GM12801 (cell line): ENCODE measurements around the gene ATG5.

ENCODE experiments used
- CTCF ChIP-seq: IDR thresholded peaks from one replicate; pipeline ENCODE4 v1.5.1; 2011; ENCODE audit warnings: control low read depth; ENCODE audit not compliant: insufficient read length; ENCODE audit errors: extremely low read depth

The ATG5 gene

DNA sequence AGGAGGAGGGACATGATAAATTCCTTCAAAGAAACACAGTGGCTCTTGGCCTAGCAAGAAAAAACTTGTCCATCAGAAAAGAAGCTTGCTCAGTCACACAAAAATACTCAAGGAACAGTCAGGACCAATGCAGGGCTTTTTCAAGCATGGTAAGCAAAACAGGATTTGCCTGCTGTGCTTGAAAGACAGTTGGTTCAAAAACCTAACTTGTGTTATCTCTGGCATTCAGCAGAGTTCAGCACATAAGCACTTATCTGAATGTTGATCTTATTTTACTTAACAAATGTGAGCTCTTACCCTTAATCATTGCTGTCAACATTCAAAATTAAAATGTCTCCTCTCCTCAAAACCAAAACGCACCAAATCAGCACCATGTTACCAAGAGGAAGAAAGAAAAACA lies 38.3 kb downstream of the ATG5 start:
- no peak for TF ChIP-seq CTCF

- no peak for TF ChIP-seq CTCF
Observed at GRCh38 chr6:106286746-106287145, 38.8 kb downstream of the ATG5 start.

GRCh38 chr6:106283481-106283880 lies 42.1 kb downstream of the ATG5 start:
- no peak for TF ChIP-seq CTCF

- no peak for TF ChIP-seq CTCF
Observed at GRCh38 chr6:106281661-106282060, 43.9 kb downstream of the ATG5 start.

- no peak for TF ChIP-seq CTCF
Observed at GRCh38 chr6:106281088-106281487, 44.5 kb downstream of the ATG5 start.

- TF ChIP-seq CTCF = no peak
Observed at GRCh38 chr6:106279179-106279578, 46.4 kb downstream of the ATG5 start.

DNA sequence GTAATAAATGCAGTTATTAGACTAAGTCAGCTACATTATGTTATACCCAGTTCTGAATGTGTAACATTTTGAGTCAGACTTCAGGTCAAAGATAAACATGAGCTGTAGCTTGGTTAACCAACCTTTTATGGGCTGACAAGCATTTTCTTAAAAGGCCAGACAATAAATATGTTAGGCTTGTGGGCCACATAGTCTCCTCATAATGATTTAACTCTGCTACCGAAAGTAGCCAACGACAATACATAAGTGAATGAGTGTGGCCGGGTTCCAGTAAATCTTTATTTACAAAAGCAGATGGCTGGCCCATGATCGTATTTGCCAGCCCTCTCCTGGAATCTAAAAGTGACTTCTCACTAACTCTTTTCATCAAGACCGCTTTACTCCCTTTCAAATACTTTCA lies 49.9 kb downstream of the ATG5 start:
- no peak for TF ChIP-seq CTCF

DNA sequence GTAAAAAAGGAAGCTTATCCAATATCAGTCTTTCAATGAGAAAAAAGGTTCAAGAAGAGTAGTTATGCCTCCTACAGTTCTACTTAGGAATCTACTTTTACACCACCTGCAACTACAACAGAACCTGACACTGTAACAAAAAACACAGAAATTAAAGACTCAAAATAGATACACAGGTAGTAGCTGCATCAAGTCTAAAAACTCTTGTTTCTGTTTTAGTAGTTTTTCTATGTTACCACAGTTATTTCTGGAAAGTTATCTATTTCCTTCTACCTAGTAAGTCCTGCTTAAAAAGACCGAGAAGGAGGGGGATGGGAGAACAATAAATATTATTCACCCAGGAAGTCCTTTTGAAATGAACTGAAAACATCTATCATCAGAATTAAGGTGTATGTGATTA lies 52.5 kb downstream of the ATG5 start:
- TF ChIP-seq CTCF = no peak
